Osteoblast (primary cell): Measurements from ENCODE around the gene NTHL1. TPM values are rescaled to one million over a fixed set of nuclear protein-coding genes. Genes with fewer than 3 reads are reported as not detected.

Experiments
- DNase-seq: peaks from one replicate; pipeline ENCODE4 v3.0.0; 2011; ENCODE audit warnings: low spot score, mixed read lengths; ENCODE audit not compliant: insufficient read length; ENCODE audit errors: missing footprints
- H2AFZ ChIP-seq: 2 replicates; pipeline ENCODE4 v1.6.0; 2011; ENCODE audit warnings: mild to moderate bottlenecking, low read length
- H3K27ac ChIP-seq: 2 replicates; pipeline ENCODE4 v1.5.1; 2011; ENCODE audit warnings: mild to moderate bottlenecking, low read depth, low read length, moderate library complexity
- H3K27me3 ChIP-seq: 2 replicates; pipeline ENCODE4 v1.6.0; 2012; ENCODE audit warnings: mild to moderate bottlenecking, control low read depth, inconsistent platforms, low read length, moderate library complexity; ENCODE audit not compliant: insufficient read depth
- H3K36me3 ChIP-seq: 2 replicates; pipeline ENCODE4 v1.5.1; 2011; ENCODE audit warnings: mild to moderate bottlenecking, low read length, control low read depth, moderate library complexity; ENCODE audit not compliant: insufficient read depth
- H3K4me1 ChIP-seq: 2 replicates; pipeline ENCODE4 v1.5.1; 2011; ENCODE audit warnings: mild to moderate bottlenecking, low read length, control low read depth, moderate library complexity; ENCODE audit not compliant: insufficient read depth
- H3K4me2 ChIP-seq: 2 replicates; pipeline ENCODE4 v1.6.0; 2011; ENCODE audit warnings: mild to moderate bottlenecking, low read length; ENCODE audit not compliant: insufficient read depth
- H3K4me3 ChIP-seq: fragments of 200-600 bp; sonication (generic); 3 replicates; pipeline ENCODE4 v1.5.1; 2012; ENCODE audit warnings: mild to moderate bottlenecking, low read length, inconsistent platforms; ENCODE audit not compliant: insufficient read depth
- H3K79me2 ChIP-seq: 2 replicates; pipeline ENCODE4 v1.6.0; 2012; ENCODE audit warnings: mild to moderate bottlenecking, low read length, control low read depth, inconsistent platforms; ENCODE audit not compliant: insufficient read depth
- H3K9me3 ChIP-seq: 2 replicates; pipeline ENCODE4 v1.5.1; 2011; ENCODE audit warnings: low read depth, low read length, control low read depth
- H4K20me1 ChIP-seq: 2 replicates; pipeline ENCODE4 v1.6.0; 2012; ENCODE audit warnings: mild to moderate bottlenecking, low read length, control low read depth; ENCODE audit not compliant: insufficient read depth
- total RNA-seq: library from RNA; depleted of rRNA; stranded (reverse); fragments of >200 nt; gene quantifications from 2 replicates; pipeline ENCODE4 v1.2.3, GENCODE V29; 2012
- TF ChIP-seq, protein P1 (sequence below): IDR thresholded peaks from 2 replicates; pipeline ENCODE4 v1.5.1; 2011; ENCODE audit warnings: mild to moderate bottlenecking, low read depth, low read length, moderate library complexity; ENCODE audit errors: extremely low read depth

Gene NTHL1
- total RNA-seq, 1 donor, result 22.8 TPM

DNA sequence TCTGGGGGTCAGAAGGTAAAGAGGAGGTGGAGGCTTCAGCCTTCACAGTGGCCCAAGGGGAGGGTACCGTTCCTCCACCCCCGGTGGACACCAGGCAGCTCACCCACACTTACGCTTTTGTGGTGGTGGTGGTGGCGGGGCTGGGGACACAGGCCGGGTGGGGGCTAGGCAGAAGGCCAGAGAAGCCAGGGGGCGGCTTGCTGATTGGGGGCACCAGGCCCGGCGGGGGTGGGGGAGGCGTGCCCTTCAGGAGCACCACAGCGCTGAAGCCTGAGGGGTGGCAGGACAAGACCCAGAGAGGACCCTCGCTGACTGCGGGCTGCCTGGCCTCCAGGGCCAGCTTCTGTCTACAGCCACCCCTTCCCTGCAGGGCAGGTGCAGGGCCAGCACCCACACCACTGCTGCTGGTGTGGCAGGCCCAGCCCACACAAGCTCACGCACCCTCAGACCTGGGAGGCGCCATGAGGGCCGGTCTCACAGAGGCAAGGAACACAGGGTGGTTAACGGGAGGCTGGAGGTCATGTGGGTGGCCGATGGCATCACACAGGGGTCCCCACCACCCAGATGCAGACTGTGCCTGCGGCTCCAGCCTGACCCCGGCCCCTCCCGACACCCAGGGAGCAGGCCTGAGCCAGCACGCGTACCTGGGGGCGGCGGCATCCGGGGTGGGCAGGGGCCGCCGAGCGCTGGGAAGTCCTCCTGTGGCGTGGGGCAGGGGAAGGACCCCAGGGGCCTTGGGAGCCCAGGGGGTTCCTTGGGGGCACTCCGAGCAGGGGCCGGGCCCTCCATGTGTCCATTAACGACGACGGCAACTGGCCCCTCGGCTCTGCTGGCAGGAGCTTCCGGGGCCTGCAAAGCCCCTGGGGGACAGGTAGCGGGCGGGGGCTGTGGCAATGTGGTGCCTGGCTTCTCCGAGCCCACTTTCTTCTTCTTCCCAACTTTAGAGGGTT is 48.5 kb downstream of the NTHL1 start:
- Histone ChIP-seq H4K20me1 (peaks cover 23% of the 10 kb centered on the region), H3K27ac (no peak overlapping the region), H3K79me2 (peaks cover 31% of the 10 kb centered on the region), H2AFZ (no peak overlapping the region), H3K4me2 (no peak overlapping the region), H3K9me3 (no peaks in the 10 kb centered on the region), H3K36me3 (peaks cover 53% of the 10 kb centered on the region), H3K27me3 (no peaks in the 10 kb centered on the region), H3K4me3 (no peak overlapping the region), H3K4me1 (peaks cover 2% of the 10 kb centered on the region)
- DNase-seq, result no peak
- TF ChIP-seq, protein P1, sequence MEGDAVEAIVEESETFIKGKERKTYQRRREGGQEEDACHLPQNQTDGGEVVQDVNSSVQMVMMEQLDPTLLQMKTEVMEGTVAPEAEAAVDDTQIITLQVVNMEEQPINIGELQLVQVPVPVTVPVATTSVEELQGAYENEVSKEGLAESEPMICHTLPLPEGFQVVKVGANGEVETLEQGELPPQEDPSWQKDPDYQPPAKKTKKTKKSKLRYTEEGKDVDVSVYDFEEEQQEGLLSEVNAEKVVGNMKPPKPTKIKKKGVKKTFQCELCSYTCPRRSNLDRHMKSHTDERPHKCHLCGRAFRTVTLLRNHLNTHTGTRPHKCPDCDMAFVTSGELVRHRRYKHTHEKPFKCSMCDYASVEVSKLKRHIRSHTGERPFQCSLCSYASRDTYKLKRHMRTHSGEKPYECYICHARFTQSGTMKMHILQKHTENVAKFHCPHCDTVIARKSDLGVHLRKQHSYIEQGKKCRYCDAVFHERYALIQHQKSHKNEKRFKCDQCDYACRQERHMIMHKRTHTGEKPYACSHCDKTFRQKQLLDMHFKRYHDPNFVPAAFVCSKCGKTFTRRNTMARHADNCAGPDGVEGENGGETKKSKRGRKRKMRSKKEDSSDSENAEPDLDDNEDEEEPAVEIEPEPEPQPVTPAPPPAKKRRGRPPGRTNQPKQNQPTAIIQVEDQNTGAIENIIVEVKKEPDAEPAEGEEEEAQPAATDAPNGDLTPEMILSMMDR, result no peak

DNA sequence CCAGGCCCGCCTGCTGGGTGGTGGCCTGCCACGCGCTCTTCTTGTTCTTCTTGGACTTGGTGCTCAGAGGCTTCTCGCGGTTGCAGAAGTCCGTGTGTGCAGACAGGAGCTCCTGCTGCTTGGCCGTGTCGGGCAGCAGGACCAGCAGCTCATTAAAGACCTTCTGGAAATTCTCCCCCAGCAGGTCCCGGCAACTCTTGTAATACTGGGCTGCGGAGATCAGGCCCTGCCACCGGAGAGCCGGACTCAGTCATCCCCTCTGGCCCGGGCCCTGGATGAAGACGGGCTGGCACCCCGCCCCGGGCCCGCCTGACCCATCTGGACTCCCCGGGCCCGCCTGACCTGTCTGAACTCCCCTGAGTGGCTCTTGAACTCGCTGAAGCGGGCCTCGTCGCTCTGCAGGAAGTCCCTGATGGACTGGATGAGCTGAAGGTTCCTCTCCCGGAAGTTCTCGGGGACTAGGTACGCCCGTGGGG is 49.2 kb downstream of the NTHL1 start:
- H3K27ac ChIP-seq, result no peak overlapping the region
- peaks cover 50% of the 10 kb centered on the region for H3K36me3 ChIP-seq

DNA sequence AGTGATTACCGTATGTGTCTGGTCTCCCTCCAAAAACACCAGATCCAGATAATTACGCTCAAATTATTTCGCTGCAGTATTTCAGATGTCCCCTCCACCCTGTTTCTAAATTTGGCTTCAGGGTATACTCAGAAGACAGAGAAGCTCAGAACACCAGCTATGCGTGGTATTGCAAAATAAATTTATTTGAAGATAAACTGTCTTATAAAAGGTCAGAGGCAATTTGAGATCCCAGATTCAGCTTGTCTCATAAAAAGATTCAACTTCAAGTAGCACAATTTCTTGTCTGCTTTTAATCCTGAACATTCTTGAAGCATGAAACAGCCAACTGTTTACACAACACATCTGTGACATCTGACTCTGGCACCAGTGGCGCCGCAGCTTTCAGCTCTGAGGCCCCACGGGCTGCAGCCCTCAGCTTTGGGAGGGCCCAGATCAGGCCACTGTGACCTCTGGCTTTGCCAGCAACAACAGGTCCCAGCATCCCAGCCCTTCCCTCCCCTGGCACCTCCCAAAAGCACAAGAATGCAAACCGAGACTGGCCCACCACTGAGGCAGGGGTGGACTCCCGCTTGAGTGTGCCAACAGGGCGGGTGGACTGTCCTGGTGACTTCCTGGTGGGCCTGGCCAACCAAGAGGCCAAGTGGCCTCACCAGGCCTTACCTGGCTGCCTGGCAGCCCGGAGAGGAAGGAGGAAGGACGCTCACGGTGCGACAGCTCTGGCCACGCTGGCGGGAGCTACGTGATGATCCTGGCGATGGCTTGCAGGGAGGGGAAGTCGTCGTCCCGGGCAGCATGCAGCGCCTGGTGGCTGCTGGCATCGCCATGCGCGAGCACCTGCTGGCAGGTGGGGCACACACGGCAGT is 49.9 kb downstream of the NTHL1 start:
- peaks cover 9% of the 10 kb centered on the region for H4K20me1 ChIP-seq
- H3K27me3 ChIP-seq, result no peaks in the 10 kb centered on the region
- peaks cover 44% of the 10 kb centered on the region for H3K36me3 ChIP-seq
- no peaks in the 10 kb centered on the region for H3K9me3 ChIP-seq
- TF ChIP-seq, protein P1, result no peak
- no peak overlapping the region for H2AFZ ChIP-seq
- H3K79me2 ChIP-seq, result peaks cover 17% of the 10 kb centered on the region
- H3K27ac ChIP-seq, result no peak overlapping the region
- no peak overlapping the region for H3K4me3 ChIP-seq
- H3K4me1 ChIP-seq, result no peaks in the 10 kb centered on the region
- H3K4me2 ChIP-seq, result no peak overlapping the region
- DNase-seq, result no peak

More for the DNA sequence above, 49.2 kb downstream of the NTHL1 start:
- TF ChIP-seq, protein P1, result no peak
- H4K20me1 ChIP-seq, result peaks cover 16% of the 10 kb centered on the region
- H3K27me3 ChIP-seq, result no peaks in the 10 kb centered on the region
- no peak overlapping the region for H3K4me3 ChIP-seq
- no peak overlapping the region for H3K4me2 ChIP-seq
- H3K79me2 ChIP-seq, result peaks cover 24% of the 10 kb centered on the region
- no peak overlapping the region for H2AFZ ChIP-seq
- H3K4me1 ChIP-seq, result no peaks in the 10 kb centered on the region
- H3K9me3 ChIP-seq, result no peaks in the 10 kb centered on the region
- DNase-seq, result no peak
